ENCODE data around the gene KIRREL1. TPM values are rescaled to one million over a fixed set of nuclear protein-coding genes. Genes with fewer than 3 reads are reported as not detected.

The KIRREL1 gene
- total RNA-seq, 1 experiment from 2014 or later = 30.7 TPM

GRCh38 chr1:158053276-158053675 is 59.8 kb downstream of the KIRREL1 start:
- no peaks in the 10 kb centered on the region for H3K79me2 ChIP-seq (ENCODE audit: low read depth)
- no peaks in the 10 kb centered on the region; the same call in 1 of the 2 replicates for H4K20me1 ChIP-seq (ENCODE audit: insufficient read depth)
- ChIA-PET POLR2A (ENCODE audit: unreplicated experiment) (interaction anchor here (0.6 kb wide), 1 partner anchor 11 kb away, joined by 20 read pairs; no protein-coding TSS in a partner anchor), CTCF (no interaction called here)
- H2AFZ ChIP-seq = no peak overlapping the region
- H3K27me3 ChIP-seq (ENCODE audit: insufficient read depth, low read depth) = no peaks in the 10 kb centered on the region
- no peaks in the 10 kb centered on the region for H3K9me3 ChIP-seq (ENCODE audit: insufficient read depth, low read depth)
- H3K9me2 ChIP-seq (ENCODE audit: insufficient read depth) = no peaks in the 10 kb centered on the region
- no TSS peak for BruUV-seq (replicated peaks)
- H3K4me2 ChIP-seq = no peak overlapping the region
- no peak overlapping the region for H3K27ac ChIP-seq
- intact Hi-C loops (cut with micrococcal nuclease; ENCODE audit: unreplicated experiment) = no loop called here
- H3K36me3 ChIP-seq (ENCODE audit: low read depth) = no peaks in the 10 kb centered on the region
- TF ChIP-seq EZH2 (IDR thresholded peaks at IDR 0.05; ENCODE audit: low read depth) (no peak), CTCF (conservative IDR thresholded peaks at IDR 0.05) (no peak)
- no peaks in the 10 kb centered on the region for H3K4me1 ChIP-seq (replicated peaks; ENCODE audit: insufficient read depth)
- no peaks in the 10 kb centered on the region for H3F3A ChIP-seq (ENCODE audit: insufficient read depth, low read depth)
- H3K4me3 ChIP-seq = no peak overlapping the region
- no peak for DNase-seq

DNA sequence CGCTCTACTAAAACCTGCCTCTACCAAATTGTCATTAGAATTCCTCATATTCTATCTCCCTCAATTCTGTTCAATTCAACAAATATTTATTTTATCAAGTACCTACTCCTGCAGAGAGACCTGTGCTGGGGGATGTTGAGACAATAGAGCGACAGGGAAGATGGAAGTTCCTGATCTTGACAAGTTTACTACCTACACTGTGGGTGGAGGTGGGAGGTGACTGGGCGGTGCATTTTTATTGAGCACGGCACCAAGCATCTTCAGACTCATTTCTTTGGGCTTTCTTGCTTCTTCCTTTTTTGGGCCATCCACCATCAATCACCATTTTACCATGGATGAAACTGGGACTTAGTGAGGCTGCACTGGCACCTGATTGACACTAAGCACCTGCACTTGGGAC is 61.3 kb downstream of the KIRREL1 start:
- Histone ChIP-seq H3K4me1 (replicated peaks; ENCODE audit: insufficient read depth) (no peaks in the 10 kb centered on the region), H3K36me3 (ENCODE audit: low read depth) (no peaks in the 10 kb centered on the region)
- POLR2A ChIA-PET (ENCODE audit: unreplicated experiment) = no interaction called here

GRCh38 chr1:158055854-158056253 is 62.4 kb downstream of the KIRREL1 start:
- Histone ChIP-seq H3K9me3 (ENCODE audit: insufficient read depth, low read depth) (no peaks in the 10 kb centered on the region), H3K9me2 (ENCODE audit: insufficient read depth) (no peaks in the 10 kb centered on the region), H3K4me2 (no peak overlapping the region), H2AFZ (no peak overlapping the region), H3K27ac (no peak overlapping the region), H3K27me3 (ENCODE audit: insufficient read depth, low read depth) (no peaks in the 10 kb centered on the region), H3K4me3 (no peak overlapping the region), H3K36me3 (ENCODE audit: low read depth) (no peaks in the 10 kb centered on the region), H3F3A (ENCODE audit: insufficient read depth, low read depth) (no peaks in the 10 kb centered on the region), H4K20me1 (ENCODE audit: insufficient read depth) (no peaks in the 10 kb centered on the region; the same call in 1 of the 2 replicates), H3K4me1 (replicated peaks; ENCODE audit: insufficient read depth) (no peaks in the 10 kb centered on the region), H3K79me2 (ENCODE audit: low read depth) (no peaks in the 10 kb centered on the region)
- DNase-seq = no peak
- TF ChIP-seq CTCF (conservative IDR thresholded peaks at IDR 0.05) (no peak), EZH2 (IDR thresholded peaks at IDR 0.05; ENCODE audit: low read depth) (no peak)
- ChIA-PET POLR2A (ENCODE audit: unreplicated experiment) (no interaction called here), CTCF (no interaction called here)
- no TSS peak for BruUV-seq (replicated peaks)
- intact Hi-C loops (cut with micrococcal nuclease; ENCODE audit: unreplicated experiment) = no loop called here

More for the DNA sequence above, 61.3 kb downstream of the KIRREL1 start:
- Histone ChIP-seq H3K4me2 (no peak overlapping the region), H4K20me1 (ENCODE audit: insufficient read depth) (no peaks in the 10 kb centered on the region; the same call in 1 of the 2 replicates), H3F3A (ENCODE audit: insufficient read depth, low read depth) (no peaks in the 10 kb centered on the region), H3K9me2 (ENCODE audit: insufficient read depth) (no peaks in the 10 kb centered on the region), H3K79me2 (ENCODE audit: low read depth) (no peaks in the 10 kb centered on the region), H3K9me3 (ENCODE audit: insufficient read depth, low read depth) (no peaks in the 10 kb centered on the region), H3K4me3 (no peak overlapping the region), H3K27me3 (ENCODE audit: insufficient read depth, low read depth) (no peaks in the 10 kb centered on the region), H2AFZ (no peak overlapping the region), H3K27ac (no peak overlapping the region)
- intact Hi-C loops (cut with micrococcal nuclease; ENCODE audit: unreplicated experiment) = no loop called here
- TF ChIP-seq CTCF (conservative IDR thresholded peaks at IDR 0.05) = no peak
- TF ChIP-seq EZH2 (IDR thresholded peaks at IDR 0.05; ENCODE audit: low read depth) = no peak
- DNase-seq = no peak
- BruUV-seq (replicated peaks) = no TSS peak
- CTCF ChIA-PET = interaction anchor here (0.6 kb wide), 1 partner anchor 55 kb away, joined by 3 read pairs; no protein-coding TSS in a partner anchor

All from PC-9 (cell line).